ENCODE measurements around the gene FOXM1.
A peak's percentile ranks its signal among the peaks of the same experiment; 100 is the strongest.

FOXM1 gene

DNA sequence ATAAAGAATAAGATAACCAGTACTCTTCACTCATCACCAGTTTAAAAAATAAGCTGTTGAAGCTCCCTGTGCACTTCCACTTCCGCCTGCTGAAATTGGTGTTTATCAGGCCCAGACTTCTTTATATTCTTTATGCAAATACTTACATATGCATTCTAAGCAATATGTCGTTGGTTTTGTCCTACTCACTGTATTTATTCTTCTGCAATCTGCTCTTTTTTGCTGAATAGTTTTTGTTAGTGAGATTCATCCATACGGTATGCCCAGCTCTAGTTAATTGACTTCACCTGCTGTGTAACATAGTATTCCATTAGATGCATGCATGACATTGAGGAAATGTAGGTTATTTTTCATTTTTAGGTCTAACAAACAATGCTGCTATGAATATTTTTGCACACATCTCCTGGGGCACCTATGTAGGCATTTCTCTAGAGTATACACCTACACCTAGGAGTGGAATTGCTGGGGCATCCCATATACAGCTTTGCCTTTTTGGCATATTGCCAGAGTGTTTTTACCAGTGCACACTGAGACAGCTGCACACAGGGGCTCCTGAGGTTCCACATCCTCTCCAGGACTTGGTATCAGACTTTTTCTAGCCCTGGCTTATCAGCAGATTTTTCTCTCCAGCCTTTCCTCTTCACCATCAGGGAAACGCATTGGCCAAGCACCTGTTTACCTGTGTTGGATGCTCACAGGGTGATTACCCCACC is 41.1 kb downstream of the FOXM1 start:
- FAIRE-seq, result no peak

DNA sequence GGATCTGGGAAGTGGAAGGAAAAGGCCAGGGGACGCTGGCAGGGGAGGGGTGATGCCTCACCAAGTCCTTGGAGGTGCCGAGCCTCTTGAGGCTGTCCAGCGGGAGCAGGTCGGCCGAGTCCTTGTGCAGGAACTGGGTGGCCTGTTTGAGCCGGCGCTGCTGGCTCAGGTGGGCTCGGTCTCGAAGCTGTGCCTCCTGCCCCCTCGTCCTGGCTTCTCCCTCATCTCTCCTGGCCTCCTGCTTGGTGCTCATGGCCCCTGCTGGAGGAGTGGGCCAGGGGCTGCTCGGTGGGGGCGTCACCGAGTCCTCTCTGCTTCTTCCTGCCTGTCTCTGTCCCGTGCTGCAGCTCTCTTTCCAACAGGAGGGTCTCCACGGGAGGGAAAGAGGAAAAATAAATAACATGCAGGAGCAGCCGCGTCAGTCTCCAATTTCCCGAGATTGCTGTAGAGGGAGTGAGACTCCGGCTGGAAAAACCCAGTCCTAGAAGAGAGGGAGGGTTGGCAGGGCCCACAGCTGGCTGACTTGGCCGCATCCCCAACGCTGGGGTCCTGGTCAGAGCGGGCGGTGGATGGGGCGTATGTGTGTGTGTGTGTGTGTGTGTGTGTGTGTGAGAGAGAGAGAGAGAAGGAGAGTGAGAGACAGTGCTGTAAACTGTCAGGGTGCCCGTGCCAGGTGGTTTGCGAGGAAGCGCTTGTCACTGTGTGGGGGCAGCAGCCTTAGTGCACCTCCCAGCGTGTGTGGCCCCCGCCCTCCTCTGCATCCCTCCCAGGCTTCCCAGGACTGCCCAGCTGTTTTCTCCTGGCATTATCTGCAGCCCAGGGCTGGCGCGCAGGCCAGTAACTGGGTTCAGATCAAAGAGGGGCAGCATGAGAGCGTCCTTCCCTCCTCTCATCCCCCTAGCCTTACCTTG is 42.1 kb downstream of the FOXM1 start, which contains the start of gene NRIP2:
TSS of gene NRIP2 (minus strand) at position 455 of the 911 bp plus-strand sequence. CDS start at position 403, 52 bp downstream.
- FAIRE-seq, result no peak

- FAIRE-seq, result no peak
These were observed 43.2 kb downstream of the FOXM1 start for GRCh38 chr12:2833810-2834209.

- FAIRE-seq, result no peak
These were observed 43.6 kb downstream of the FOXM1 start for GRCh38 chr12:2833327-2833726.

DNA sequence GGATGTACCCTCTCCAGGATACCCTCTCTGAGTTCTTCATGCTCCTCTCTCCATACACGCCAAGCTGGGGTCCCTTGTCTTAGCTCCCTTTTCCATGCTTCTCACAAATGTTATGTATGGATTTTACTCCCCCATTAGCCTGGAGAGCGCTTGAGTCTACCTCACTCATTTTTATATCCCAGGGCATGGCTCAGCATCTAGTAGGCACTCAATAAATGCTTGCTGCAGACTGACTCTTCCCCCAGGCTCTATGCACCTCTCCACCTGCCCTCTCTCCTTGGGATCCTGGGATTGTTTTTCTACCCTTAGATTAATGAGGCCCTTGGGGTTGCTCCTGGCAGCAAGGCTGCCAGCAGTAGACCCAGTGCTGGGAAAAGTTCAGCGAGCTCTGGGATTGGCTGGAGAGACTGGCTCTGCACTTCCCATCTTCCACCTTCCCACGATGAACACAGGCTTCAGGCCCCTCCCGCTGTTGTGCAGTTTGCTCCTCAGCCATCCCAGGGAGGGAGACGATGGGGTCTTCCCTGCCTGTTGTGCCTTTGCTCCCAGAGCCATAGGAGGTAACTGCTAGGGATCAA is 44.3 kb downstream of the FOXM1 start:
- FAIRE-seq, result no peak

DNA sequence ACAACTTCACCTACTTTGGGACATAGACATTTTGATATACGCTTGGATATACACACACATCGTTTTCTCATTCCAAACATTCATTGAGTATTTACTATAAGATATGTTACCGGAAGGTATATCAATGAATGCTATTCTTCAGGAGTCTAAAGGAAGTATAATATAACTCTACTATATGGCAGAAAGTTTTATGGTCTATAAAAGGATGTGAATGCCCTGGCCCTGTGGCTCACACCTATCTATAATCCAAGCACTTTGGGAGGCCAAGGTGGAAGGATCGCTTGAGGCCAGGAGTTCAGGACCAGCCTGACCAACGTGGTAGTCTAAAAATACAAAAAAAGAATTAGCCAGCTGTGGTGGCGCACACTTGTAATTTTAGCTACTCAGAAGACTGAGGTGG is 47.7 kb downstream of the FOXM1 start:
- FAIRE-seq, result no peak

- no peak for FAIRE-seq
These were observed 50.1 kb downstream of the FOXM1 start for GRCh38 chr12:2826721-2827515.

- FAIRE-seq, result no peak
These were observed 50.9 kb downstream of the FOXM1 start for GRCh38 chr12:2826036-2826435.

- no peak for FAIRE-seq
These were observed 51.8 kb downstream of the FOXM1 start for GRCh38 chr12:2825132-2825531.

GRCh38 chr12:2824541-2824940 is 52.4 kb downstream of the FOXM1 start:
- no peak for FAIRE-seq

DNA sequence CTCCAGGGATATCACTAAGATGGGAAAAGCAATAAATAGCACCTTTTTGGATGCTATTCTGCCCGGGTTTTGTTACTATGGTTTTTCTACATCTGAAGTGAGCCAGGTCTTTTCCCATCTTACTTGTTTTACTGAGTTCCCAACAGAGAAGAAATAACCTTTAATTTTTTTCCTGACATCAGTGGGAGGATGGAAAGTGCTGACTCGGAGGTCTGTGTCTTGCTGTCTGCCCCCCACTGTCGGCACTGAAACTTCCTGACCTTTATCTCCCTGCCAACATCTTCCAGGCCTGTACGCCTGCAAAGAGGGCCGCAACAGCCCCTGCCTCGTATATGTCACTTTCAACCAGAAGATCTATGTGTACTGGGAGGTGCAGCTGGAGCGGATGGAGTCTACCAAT is 53.5 kb downstream of the FOXM1 start:
- no peak for FAIRE-seq

GRCh38 chr12:2820432-2820831 is 56.5 kb downstream of the FOXM1 start:
- no peak for FAIRE-seq

GRCh38 chr12:2819810-2820209 is 57.2 kb downstream of the FOXM1 start:
- FAIRE-seq, result no peak

DNA sequence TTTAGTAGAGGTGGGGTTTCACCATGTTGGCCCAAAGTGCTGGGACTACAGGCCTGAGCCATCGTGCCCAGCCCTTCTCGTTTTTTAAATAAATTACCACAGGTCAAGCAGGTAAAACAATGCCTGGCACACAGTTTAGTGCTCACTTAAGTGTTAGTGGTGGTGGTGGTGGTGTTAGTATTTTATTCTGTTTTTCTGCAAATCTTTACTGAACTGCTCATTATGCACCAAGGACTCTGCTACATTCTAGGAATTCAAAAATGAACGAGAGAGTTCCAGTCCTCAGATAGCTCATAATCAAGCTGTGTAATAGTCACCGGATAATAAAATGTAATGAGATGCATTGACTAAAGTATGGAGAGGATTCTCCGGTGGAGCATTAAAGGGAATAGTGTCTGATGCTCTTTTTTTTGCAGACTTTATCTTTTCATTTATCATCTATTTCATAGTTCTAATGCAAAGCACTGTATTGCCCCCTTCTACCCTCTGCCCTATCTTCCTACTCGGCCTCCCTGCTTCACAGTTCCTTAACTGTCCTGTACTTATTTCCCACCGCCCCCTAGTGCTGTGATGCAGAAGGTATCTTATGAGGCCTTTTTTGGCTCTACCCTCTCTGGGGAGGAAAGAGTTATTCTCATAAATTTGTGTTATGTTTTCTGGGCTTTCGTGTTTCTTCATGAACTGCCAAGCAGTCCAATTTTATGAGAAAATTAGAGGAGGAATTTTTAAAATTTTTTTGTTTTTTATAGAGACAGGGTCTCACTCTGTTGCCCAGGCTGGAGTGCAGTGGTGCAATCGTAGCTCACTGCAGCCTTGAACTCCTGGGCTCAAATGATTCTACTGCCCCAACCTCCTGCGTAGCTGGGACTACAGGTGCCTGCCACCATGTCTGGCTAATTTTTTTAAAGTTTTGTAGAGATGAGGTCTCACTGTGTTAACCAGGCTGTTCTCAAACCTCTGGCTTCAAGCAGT is 63.5 kb downstream of the FOXM1 start:
- FAIRE-seq, result peak; percentile 50

- peak; percentile 96 for FAIRE-seq
These were observed 64.4 kb downstream of the FOXM1 start, which contains the start of gene ITFG2 for GRCh38 chr12:2812290-2813213. Gene ITFG2, plus strand, starts transcription at chr12:2812668. Its CDS starts 93 bp downstream, at chr12:2812761.

- FAIRE-seq, result no peak
These were observed 65.2 kb downstream of the FOXM1 start for GRCh38 chr12:2811801-2812200.

Data from G401.6 (cell line).